SU-DHL-6 (cell line): ENCODE data around the gene ZIK1.

Experiments used
- H2AFZ ChIP-seq: fragments of 200-600 bp; sonication (generic); 2 replicates; pipeline ENCODE4 v1.6.1; 2014; ENCODE audit warnings: low read depth, mild to moderate bottlenecking, moderate library complexity, mixed read lengths, antibody characterized with exemption, low read length; ENCODE audit not compliant: severe bottlenecking
- H3F3A ChIP-seq: fragments of 200-600 bp; shearing (Covaris generic); 2 replicates; pipeline ENCODE4 v1.6.0; 2016; ENCODE audit warnings: antibody characterized with exemption, mild to moderate bottlenecking; ENCODE audit not compliant: insufficient read depth
- H3K27ac ChIP-seq: fragments of 200-600 bp; sonication (generic); 2 replicates; pipeline ENCODE4 v1.5.1; 2016; ENCODE audit warnings: low read depth, mild to moderate bottlenecking, low read length, moderate library complexity, mixed read lengths
- H3K27me3 ChIP-seq: fragments of 200-600 bp; sonication (generic), shearing (Covaris generic); 2 replicates; pipeline ENCODE4 v1.6.0; 2014; ENCODE audit warnings: mild to moderate bottlenecking, low read length
- H3K36me3 ChIP-seq: fragments of 200-600 bp; sonication (generic); 2 replicates; pipeline ENCODE4 v1.6.1; 2014; ENCODE audit warnings: mild to moderate bottlenecking, low read length, mixed read lengths
- H3K4me2 ChIP-seq: fragments of 300-600, 200-600 bp; shearing (Covaris generic), sonication (generic); 2 replicates; pipeline ENCODE4 v1.6.0; 2014; ENCODE audit warnings: low read length, low read depth, mild to moderate bottlenecking; ENCODE audit not compliant: poor library complexity, severe bottlenecking
- H3K4me3 ChIP-seq: fragments of 200-600 bp; sonication (generic); 2 replicates; pipeline ENCODE4 v1.5.1; 2014; ENCODE audit warnings: antibody characterized with exemption, low read length, mild to moderate bottlenecking, mixed read lengths; ENCODE audit not compliant: insufficient read depth, poor library complexity, severe bottlenecking
- H3K79me2 ChIP-seq: fragments of 200-600 bp; sonication (generic); 2 replicates; pipeline ENCODE4 v1.6.1; 2014; ENCODE audit warnings: mild to moderate bottlenecking, low read length, moderate library complexity; ENCODE audit not compliant: insufficient read depth
- H3K9ac ChIP-seq: fragments of 200-600 bp; sonication (generic); 2 replicates; pipeline ENCODE4 v1.7.0; 2014; ENCODE audit warnings: mild to moderate bottlenecking, low read length
- H3K9me2 ChIP-seq: fragments of 200-600 bp; sonication (generic); replicated peaks from 2 replicates; pipeline ENCODE4 v1.6.1; 2014; ENCODE audit warnings: low read length; ENCODE audit not compliant: insufficient read depth
- H3K9me3 ChIP-seq: fragments of 200-600 bp; sonication (generic); 2 replicates; pipeline ENCODE4 v1.6.1; 2014; ENCODE audit warnings: low read length, mixed read lengths; ENCODE audit not compliant: insufficient read depth
- H4K20me1 ChIP-seq: fragments of 200-600 bp; sonication (generic); 2 replicates; pipeline ENCODE4 v1.6.1; 2014; ENCODE audit warnings: low read depth, mild to moderate bottlenecking, antibody characterized with exemption, low read length, moderate library complexity, mixed read lengths
- CTCF ChIP-seq: fragments of 200-600 bp; sonication (generic); IDR thresholded peaks from one replicate; pipeline ENCODE4 v1.5.1; 2017; ENCODE audit warnings: antibody characterized with exemption, mild to moderate bottlenecking, low read length, moderate library complexity; ENCODE audit not compliant: insufficient read depth, poor library complexity, severe bottlenecking
- EZH2phosphoT487 ChIP-seq: fragments of 200-600 bp; sonication (generic), shearing (Covaris generic); conservative IDR thresholded peaks from 2 replicates; pipeline ENCODE4 v1.6.1; 2018; ENCODE audit warnings: mild to moderate bottlenecking, antibody characterized with exemption, low read length, moderate library complexity, mixed read lengths

The ZIK1 gene

DNA sequence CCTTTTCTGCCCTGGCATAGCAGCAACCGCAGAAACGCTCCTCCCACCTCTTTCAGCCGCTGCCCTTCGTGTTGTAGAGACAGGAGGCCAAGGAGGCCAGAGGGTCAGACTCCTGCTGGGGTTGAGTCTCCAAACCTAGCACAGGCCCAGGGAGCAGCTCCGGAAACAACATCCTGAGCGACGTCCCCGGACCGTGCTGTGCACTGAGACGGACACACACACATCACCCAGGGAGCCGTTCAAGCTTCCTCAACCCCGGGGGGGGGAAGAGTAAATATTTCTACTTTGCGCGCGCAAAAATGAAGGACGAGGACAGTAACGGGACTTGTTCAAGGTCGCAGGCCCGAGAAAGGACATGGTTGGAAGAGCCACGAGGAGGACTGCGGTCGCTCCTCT is 24.9 kb upstream of the ZIK1 start:
- H3K9me3 ChIP-seq, result peaks cover 23% of the 10 kb centered on the region; the same call in 1 of the 2 replicates

DNA sequence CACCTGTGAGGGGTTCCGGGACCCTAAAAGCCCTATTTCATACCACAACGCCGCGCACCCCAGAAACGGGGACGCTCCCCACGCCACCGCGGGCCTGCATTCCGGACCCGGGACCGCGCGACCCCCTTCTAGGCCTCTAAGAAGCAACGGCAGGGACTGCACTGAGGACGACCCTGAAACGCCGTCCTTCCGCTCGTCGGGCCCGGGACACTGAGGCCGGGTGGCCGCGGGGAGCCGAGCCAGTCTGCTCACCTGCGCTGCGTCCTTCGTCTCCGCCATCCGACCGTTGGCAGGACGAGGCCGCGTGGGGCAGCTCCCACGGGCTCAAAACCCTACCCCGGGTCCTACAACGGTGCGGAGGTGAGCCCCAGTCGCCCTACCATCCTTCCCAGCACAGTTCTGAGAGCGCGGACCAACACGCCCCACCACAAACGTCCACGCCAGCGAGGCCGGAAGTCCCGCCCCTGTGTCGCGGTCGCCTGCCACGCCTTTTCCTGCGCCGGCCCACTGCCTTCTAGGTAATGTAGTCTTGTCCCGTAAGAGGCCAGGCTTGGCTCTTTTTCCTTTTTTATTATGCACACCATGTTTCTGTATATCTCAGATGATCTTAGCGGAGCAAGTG is 24.4 kb upstream of the ZIK1 start, which contains the start of gene ZNF550:
TSS of gene ZNF550 (minus strand) at position 460 of the 622 bp plus-strand sequence. CDS start at position 279, 181 bp downstream.
- Histone ChIP-seq H3K27me3 (no peaks in the 10 kb centered on the region), H4K20me1 (no peaks in the 10 kb centered on the region), H3K9me2 (no peaks in the 10 kb centered on the region), H3K79me2 (peaks cover 6% of the 10 kb centered on the region; the same call in 1 of the 2 replicates), H3K4me2 (peak within 1 kb of the TSS; percentile 67), H3K9ac (peak within 1 kb of the TSS; percentile 73), H3K36me3 (peaks cover 5% of the 10 kb centered on the region; the same call in 1 of the 2 replicates), H3K9me3 (peaks cover 28% of the 10 kb centered on the region; the same call in 1 of the 2 replicates), H3K27ac (no peak within 1 kb of the TSS), H2AFZ (peak within 1 kb of the TSS; percentile 77), H3K4me3 (peak within 1 kb of the TSS; percentile 62), H3F3A (no peaks in the 10 kb centered on the region)
- TF ChIP-seq CTCF (no peak), EZH2phosphoT487 (no peak)

More for the DNA sequence above, 24.9 kb upstream of the ZIK1 start:
- TF ChIP-seq CTCF (no peak), EZH2phosphoT487 (no peak)
- Histone ChIP-seq H3K9ac (peak overlapping the region; percentile 73), H3K27me3 (no peaks in the 10 kb centered on the region), H3K36me3 (peaks cover 5% of the 10 kb centered on the region; the same call in 1 of the 2 replicates), H3K79me2 (peaks cover 6% of the 10 kb centered on the region; the same call in 1 of the 2 replicates), H2AFZ (peak overlapping the region; percentile 77), H3F3A (no peaks in the 10 kb centered on the region), H3K4me2 (peak overlapping the region; percentile 67), H3K27ac (no peak overlapping the region), H3K9me2 (no peaks in the 10 kb centered on the region), H3K4me3 (peak overlapping the region; percentile 62), H4K20me1 (no peaks in the 10 kb centered on the region)

DNA sequence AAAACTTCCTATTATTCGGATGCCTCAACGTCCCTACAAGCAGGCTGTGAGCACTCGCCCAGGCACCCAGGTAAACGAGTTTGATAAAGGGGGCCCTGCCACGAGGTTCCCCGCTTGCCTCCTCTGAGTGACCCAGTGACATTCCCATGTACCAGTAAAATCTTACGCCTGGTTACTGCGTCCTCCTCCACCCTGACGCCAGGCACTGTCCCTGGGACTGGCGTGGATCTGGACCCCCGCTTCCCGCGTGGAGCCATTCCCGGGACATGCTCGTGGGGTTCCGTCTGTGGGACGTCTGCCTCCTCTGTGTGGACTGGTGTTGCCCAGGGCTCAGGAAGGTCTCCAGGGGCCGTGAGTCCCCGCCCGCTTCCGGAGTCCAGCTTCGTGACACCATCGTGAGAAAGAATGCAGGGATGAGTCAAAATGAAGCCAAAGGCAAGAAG is 23.9 kb upstream of the ZIK1 start:
- no peaks in the 10 kb centered on the region for H3K9me2 ChIP-seq
- H3K79me2 ChIP-seq, result peaks cover 6% of the 10 kb centered on the region; the same call in 1 of the 2 replicates
- H2AFZ ChIP-seq, result peak overlapping the region; percentile 77
- no peaks in the 10 kb centered on the region for H4K20me1 ChIP-seq
- no peaks in the 10 kb centered on the region for H3K27me3 ChIP-seq
- no peak overlapping the region for H3K27ac ChIP-seq
- no peaks in the 10 kb centered on the region for H3F3A ChIP-seq
- H3K4me2 ChIP-seq, result peak overlapping the region; percentile 67
- TF ChIP-seq EZH2phosphoT487 (no peak), CTCF (no peak)
- peaks cover 33% of the 10 kb centered on the region; the same call in 1 of the 2 replicates for H3K9me3 ChIP-seq
- 0 out of 2 replicates have a peak, but pooled peaks cover 1% of the 10 kb centered on the region for H3K36me3 ChIP-seq
- H3K4me3 ChIP-seq, result peak overlapping the region; percentile 62
- 0 out of 2 replicates have a peak overlapping the region, but pooled peaks have one; percentile 73 for H3K9ac ChIP-seq
